Upper lobe of left lung (tissue), 4 donors: ENCODE data around the gene COL18A1.

ENCODE experiments used
- POLR2A ChIP-seq, 4 donors: fragments of 450-650 bp; IDR thresholded peaks; one replicate each; pipeline ENCODE4 v1.5.1; 2016 to 2017; ENCODE audit warnings: antibody characterized with exemption in 4 of 4, mild to moderate bottlenecking in 2 of 4
- TF ChIP-seq, protein P1 (sequence below), 6 experiments: fragments of 450-650 bp in 4 of 6; fragments of 200-600 bp in 2 of 6; sonication (generic) in 2 of 6; IDR thresholded peaks; one replicate each; pipeline ENCODE4 v1.5.1; 2016 to 2019; ENCODE audit warnings: antibody characterized with exemption in 6 of 6

DNA sequence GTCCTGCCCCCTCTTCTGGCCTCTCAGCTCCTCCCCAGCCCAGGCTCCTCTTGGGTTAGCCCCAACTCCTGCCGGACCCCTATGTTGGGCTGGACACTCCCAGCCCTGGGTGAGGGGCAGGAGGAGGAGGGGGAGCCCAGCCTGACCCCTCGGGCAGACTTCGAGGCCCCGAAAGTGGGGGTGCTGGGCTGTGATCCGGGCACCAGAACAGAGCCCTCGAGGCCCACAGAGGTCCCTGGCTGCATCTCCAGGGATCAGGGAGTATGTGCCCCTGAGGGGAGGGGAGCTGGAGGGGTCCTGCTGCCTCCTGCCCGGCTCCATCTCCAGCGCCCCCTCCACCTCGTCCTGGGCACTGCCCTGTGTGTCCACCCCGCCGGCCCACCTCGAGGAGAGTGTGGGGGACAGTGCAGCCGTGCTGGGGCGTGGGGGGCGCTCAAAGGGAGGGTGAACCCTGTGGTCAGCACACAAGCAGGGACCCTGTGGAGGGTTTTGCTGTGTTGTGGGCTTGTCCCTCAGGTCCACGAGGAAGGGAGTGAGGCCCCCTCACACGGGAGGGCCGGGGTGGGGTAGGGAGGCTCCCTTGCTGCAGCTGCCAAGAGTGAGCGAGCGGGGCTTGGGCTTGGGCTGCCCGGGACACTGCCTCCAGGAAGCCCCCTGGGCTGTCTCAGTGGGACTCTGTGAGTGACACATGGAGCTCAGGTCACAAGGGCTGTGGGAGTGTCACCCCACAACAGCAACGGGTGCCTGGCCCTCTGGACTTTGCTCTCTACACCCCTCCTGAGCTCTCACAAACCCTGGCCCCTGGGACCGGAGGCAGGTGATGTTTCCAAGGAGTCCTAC lies 54.4 kb downstream of the COL18A1 start:
- TF ChIP-seq, protein P1, sequence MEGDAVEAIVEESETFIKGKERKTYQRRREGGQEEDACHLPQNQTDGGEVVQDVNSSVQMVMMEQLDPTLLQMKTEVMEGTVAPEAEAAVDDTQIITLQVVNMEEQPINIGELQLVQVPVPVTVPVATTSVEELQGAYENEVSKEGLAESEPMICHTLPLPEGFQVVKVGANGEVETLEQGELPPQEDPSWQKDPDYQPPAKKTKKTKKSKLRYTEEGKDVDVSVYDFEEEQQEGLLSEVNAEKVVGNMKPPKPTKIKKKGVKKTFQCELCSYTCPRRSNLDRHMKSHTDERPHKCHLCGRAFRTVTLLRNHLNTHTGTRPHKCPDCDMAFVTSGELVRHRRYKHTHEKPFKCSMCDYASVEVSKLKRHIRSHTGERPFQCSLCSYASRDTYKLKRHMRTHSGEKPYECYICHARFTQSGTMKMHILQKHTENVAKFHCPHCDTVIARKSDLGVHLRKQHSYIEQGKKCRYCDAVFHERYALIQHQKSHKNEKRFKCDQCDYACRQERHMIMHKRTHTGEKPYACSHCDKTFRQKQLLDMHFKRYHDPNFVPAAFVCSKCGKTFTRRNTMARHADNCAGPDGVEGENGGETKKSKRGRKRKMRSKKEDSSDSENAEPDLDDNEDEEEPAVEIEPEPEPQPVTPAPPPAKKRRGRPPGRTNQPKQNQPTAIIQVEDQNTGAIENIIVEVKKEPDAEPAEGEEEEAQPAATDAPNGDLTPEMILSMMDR (IDR thresholded peaks at IDR 0.05) = no peak
- TF ChIP-seq POLR2A (IDR thresholded peaks at IDR 0.05) = no peak
